HG03432 (cell line): ENCODE measurements around the gene ZNF43.
"Not testable (repeated sequence)": the region's sequence is repeated elsewhere in the genome, so short reads cannot be mapped to it uniquely, and the experiment has no call there.

Source experiments
- ATAC-seq: cut with Tn5 transposase; IDR thresholded peaks from one replicate; pipeline ENCODE4 v1.9.1; 2021; ENCODE audit warnings: mild to moderate bottlenecking, moderate library complexity; ENCODE audit not compliant: unreplicated experiment

The ZNF43 gene

DNA sequence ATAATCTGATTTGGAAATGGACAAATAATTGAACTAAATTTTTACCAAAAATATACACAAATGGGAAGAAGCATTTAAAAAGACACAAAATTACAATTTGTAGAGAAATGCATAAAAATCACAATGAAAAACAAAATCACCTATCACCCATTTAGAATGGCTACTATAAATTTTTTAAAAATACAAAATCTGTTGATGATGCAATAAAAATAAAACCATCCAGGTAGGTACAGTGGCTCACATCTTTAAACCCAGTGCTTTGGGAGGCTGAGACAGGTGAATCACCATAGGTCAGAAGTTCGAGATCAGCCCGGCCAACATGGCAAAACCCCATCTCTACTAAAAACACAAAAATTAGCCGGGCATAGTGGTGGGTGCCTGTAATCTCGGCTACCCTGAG is 23.5 kb downstream of the ZNF43 start:
- ATAC-seq, result no peak

DNA sequence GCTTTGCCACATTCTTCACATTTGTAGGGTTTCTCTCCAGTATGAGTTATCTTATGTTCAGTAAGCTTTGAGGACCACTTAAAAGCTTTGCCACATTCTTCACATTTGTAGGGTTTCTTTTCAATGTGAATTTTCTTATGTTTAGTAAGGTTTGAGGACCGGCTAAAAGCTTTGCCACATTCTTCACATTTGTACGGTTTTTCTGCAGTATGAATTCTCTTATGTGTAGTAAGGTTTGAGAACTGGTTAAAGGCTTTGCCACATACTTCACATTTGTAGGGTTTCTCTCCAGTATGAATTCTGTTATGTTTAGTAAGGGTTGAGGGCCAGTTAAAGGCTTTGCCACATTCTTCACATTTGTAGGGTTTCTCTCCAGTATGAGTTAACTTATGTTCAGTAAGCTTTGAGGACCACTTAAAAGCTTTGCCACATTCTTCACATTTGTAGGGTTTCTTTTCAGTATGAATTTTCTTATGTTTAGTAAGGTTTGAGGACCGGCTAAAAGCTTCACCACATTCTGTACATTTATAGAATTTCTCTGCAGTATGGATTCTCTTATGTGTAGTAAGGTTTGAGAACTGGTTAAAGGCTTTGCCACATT is 27.5 kb downstream of the ZNF43 start:
- not testable (repeated sequence) for ATAC-seq

DNA sequence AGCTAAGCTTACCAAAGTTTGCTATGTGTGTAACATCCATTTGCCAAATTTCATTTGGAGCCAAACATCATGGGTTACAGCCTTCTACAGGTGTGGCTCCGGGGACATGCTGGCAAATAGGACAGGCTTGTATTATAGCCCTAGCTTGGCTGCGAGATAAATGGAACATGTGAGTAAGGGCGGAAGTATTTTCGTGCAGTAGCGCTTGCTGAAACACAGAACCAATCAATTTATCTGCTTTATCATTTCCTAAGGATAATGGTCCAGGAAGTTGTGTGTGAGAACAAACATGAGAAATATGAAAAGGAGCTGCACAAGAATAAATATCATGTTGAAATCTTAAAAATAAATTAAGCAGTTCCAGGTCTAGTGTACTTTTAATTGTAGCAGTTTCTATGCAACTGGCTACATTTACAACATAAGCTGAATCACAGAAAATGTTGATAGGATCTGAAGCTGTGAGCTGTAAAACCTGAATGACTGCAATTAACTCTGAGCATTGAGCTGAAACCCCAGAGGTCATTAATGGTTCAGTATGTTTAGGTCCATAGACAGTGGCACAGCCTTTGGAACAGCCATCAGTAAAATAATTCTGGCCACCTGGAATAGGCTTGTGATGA is 46.4 kb downstream of the ZNF43 start:
- no peak for ATAC-seq

DNA sequence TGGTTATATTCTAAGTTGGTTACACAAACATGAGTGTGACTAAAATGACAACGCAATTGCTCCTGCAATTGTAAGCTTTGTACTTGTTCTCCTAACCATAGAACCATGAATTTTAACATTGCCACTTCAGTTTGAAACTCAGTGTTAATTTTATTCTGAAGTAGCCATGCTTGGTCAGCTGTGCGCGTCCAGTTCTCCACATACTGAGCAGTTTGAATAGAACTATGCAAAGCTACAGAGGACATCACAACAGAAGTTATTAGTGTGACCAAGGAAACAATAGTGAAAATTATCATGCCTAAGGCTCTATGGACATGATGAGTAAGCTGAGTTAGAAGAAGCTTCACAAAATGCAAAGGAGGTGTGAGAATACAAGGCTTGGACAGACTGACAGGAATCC is 49.0 kb downstream of the ZNF43 start:
- ATAC-seq, result no peak

DNA sequence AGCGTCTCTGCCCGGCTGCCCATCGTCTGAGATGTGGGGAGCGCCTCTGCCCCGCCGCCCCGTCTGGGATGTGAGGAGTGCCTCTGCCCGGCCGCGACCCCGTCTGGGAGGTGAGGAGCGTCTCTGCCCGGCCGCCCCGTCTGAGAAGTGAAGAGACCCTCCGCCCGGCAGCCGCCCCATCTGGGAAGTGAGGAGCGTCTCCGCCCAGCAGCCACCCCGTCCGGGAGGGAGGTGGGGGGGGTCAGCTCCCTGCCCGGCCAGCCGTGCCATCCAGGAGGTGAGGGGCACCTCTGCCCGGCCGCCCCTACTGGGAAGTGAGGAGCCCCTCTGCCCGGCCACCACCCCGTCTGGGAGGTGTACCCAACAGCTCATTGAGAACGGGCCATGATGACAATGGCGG is 60.2 kb downstream of the ZNF43 start:
- ATAC-seq, result not testable (repeated sequence)

DNA sequence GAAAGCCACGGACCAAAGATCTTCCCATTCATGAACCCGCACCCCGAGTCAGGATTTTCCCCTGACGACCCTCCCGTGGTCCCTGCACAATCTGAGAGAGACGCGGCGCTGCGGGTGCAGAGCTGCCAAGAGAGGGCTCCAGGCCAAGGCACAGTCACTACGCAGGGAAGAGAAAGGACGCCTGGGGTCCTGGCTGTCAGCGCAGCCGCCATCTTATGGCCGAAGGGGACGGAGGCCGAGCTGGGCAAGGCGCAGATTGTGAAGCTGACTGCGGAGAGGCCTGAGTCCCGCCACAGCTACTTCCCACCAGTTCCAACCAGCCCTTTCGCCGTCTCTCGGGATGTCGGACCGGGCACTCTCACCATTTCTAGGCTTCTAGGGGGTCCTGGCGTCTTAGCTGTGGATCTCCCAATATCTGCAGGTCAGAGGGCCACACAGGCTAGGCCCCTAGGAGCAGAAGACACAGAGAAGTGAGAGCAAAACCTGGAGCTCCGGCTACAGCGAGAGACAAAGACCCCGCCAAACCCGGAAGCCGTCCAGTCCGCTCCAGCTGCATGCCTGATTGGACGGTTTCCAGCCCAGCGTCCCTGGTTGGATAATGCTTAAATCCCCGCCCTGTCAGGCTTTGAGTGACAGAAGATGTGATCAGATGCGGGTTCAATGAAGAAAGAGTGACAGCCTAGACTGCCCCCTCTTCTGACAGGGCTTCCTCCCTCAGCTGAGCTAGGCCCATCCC is 68.7 kb downstream of the ZNF43 start, which contains the start of gene ZNF100:
TSS of gene ZNF100 (minus strand) at position 515 of the 736 bp plus-strand sequence. CDS start at position 365, 150 bp downstream.
- ATAC-seq, result peak; percentile 97

DNA sequence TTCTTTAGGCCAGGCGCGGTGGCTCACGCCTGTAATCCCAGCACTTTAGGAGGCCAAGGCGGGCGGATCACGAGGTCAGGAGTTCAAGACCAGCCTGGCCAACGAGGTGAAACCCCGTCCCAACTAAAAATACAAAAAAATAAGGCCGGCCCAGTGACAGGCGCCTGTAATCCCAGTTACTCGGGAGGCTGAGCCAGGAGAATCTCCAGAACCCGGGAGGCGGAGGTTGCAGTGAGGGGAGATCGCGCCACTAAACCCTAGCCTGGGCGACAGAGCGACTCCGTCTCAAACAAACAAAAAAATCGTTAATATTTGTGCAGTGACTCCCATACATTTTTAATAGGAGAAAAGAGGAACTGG is 69.3 kb downstream of the ZNF43 start:
- peak; percentile 2 for ATAC-seq

DNA sequence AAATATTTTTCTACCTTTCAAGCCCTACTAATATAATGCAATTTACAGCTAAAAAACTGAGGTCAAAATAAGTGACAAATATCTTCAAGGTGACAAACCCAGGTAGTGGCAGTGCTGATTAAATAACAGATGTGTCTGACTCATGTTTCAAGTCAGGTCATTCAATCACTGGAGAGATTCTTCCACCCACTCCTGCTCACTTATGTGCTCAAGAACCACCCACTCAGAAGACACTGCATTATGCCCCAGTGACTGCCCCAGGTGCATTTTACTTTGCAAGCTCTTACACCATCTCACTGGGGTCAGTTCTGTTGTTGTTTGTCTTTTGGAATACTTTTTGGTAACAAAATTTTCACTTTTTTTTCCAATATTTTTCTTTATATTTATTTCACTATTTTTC is 70.8 kb downstream of the ZNF43 start:
- ATAC-seq, result no peak

DNA sequence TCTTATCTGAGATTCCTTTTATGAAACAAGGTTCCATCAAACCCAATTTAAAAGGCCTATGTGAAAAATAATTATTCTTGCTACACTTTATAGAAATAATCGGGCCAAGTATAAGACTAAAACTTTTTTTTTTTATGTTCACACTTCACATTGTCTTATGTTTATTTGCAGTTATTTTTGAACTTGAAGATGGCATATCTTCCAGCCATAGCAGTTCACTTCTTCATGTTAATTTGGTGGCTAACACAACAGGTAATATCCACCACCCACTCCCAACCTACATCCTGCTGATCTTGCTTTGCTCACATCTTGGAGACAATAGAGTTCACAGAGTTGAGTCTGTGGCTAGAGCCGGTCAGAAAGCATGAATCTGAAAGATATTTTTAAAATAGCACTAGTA is 74.4 kb downstream of the ZNF43 start:
- ATAC-seq, result not testable (repeated sequence)

DNA sequence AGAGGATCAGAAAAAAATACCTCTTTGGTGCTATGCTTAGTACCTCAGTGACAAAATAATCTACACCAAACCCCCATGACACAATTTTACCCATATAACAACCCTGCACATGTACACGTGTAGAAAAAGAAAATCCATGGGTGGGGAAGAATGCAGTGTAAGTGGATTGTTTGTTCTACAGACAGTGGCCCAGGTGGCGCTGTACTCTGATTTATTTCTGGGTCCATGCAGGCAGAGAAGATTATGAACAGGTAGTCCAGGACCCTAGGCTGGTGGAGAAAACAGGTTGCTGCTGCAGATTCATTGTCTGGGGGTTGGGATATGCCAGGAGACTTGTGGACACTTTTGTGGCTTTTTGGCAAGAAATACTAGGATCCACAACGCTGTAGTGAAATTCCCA is 77.7 kb downstream of the ZNF43 start:
- ATAC-seq, result no peak

DNA sequence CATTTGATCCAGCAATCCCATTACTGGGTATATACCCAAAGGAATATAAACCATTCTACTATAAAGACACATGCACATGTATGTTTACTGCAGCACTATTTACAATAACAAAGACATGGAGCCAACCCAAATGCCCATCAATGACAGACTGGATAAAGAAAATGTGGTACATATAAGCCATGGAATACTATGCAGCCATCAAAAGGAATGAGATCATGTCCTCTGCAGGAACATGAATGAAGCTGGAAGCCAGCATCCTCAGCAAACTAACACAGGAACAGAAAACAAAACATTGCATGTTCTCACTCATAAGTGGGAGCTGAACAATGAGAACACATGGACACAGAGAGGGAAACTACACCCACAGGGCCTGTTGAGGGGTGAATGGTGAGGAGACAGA is 80.4 kb downstream of the ZNF43 start:
- ATAC-seq, result not testable (repeated sequence)
